NB4 (cell line): ENCODE data around the gene DAB2IP.

Experiments used
- DNase-seq: peaks from one replicate; pipeline ENCODE4 v3.0.0; 2010; ENCODE audit warnings: low read depth
- H3K4me3 ChIP-seq: one replicate; pipeline ENCODE4 v1.5.1; 2011; ENCODE audit warnings: mild to moderate bottlenecking, low read depth, low read length, moderate library complexity
- MYC ChIP-seq: IDR thresholded peaks from 2 replicates; pipeline ENCODE4 v1.6.1; 2011; ENCODE audit warnings: low read depth, low read length
- POLR2A ChIP-seq: IDR thresholded peaks from 2 replicates; pipeline ENCODE4 v1.6.1; 2011; ENCODE audit warnings: mild to moderate bottlenecking; ENCODE audit not compliant: insufficient read length; ENCODE audit errors: extremely low read depth
- TF ChIP-seq, protein P1 (sequence below): IDR thresholded peaks from one replicate; pipeline ENCODE4 v1.5.1; 2012; ENCODE audit warnings: low read depth, low read length
- TF ChIP-seq, protein P2 (sequence below): IDR thresholded peaks from 2 replicates; pipeline ENCODE4 v1.6.1; 2011; ENCODE audit warnings: low read depth, low read length

DAB2IP gene

DNA sequence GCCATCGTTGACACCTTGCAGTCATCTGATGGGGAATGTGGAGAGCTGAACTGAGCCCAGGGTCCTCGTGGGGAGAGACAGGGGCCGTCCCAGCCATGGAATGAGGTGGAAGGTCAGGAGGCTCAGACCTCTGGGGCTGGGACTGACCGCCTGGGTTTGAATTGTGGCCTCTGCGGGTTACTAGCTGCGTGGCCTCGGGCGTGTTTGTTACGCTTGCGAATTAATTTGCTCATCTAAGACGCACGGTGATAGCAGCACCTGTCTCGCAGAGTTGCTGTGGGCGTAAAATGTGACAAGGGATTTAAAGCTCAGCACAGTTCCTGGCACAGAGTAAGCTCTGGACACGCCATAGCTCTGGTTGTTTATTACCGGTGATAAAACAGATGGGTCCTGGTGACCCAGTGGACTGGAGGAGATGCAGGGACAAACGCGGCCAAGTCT, 19.4 kb upstream of the DAB2IP start:
- TF ChIP-seq, protein P1, sequence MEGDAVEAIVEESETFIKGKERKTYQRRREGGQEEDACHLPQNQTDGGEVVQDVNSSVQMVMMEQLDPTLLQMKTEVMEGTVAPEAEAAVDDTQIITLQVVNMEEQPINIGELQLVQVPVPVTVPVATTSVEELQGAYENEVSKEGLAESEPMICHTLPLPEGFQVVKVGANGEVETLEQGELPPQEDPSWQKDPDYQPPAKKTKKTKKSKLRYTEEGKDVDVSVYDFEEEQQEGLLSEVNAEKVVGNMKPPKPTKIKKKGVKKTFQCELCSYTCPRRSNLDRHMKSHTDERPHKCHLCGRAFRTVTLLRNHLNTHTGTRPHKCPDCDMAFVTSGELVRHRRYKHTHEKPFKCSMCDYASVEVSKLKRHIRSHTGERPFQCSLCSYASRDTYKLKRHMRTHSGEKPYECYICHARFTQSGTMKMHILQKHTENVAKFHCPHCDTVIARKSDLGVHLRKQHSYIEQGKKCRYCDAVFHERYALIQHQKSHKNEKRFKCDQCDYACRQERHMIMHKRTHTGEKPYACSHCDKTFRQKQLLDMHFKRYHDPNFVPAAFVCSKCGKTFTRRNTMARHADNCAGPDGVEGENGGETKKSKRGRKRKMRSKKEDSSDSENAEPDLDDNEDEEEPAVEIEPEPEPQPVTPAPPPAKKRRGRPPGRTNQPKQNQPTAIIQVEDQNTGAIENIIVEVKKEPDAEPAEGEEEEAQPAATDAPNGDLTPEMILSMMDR = no peak
- TF ChIP-seq, protein P2, sequence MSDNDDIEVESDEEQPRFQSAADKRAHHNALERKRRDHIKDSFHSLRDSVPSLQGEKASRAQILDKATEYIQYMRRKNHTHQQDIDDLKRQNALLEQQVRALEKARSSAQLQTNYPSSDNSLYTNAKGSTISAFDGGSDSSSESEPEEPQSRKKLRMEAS = no peak
- TF ChIP-seq POLR2A = no peak
- TF ChIP-seq MYC = no peak
- DNase-seq = no peak
- H3K4me3 ChIP-seq = no peak overlapping the region

DNA sequence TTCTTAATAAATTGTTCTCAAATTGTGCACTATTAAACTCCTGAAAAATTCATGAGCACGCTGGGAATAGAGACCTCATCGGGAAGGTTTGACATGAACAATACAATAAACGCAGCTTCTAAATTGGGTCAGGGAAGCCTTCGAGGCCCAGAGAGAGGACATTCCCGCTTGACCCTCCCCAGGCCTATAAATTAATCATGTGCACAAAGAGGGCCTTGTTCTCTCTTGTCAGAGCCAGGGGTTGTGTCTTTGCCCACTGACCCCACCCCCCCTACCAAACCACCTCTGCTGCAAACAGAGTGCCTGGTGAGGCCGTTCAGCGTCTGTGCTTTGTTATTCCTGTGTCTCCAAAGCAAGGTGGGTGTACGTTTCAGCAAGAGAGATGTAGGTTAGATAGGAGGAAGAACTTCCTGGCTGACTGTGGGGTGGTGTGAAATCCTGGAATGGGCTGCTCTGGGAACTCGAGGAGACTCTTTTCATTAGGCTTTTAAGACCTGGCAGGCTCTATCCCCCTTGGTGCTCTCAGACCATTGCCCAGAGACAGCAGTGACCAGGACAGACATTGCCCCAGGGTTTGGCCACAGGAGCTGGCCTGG, 18.2 kb upstream of the DAB2IP start:
- no peak for DNase-seq
- TF ChIP-seq MYC = no peak
- TF ChIP-seq, protein P1 = no peak

DNA sequence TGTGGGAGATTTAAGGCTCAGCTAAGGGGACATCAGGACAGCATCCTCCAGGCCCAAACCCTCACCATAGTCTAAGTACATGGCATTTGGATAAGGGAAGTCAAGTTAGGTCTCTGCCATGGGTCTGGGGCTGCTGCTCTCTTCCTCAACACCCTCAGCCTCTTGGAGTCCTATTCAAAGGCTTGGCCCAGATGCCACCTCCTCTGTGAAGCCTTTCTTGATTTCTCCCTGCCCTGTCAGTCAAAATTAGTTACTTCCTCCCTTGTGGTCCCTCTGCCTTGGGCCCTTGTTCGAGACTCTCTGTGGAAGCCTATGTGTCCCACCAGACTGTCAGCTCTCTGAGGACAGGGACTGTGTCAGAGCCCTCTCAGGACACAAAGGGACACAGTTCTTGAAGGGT, 17.7 kb upstream of the DAB2IP start:
- no peak for DNase-seq
- no peak overlapping the region for H3K4me3 ChIP-seq
- TF ChIP-seq POLR2A (no peak), MYC (no peak)
- TF ChIP-seq, protein P2 = no peak
- TF ChIP-seq, protein P1 = no peak

More for the DNA sequence above, 18.2 kb upstream of the DAB2IP start:
- no peak overlapping the region for H3K4me3 ChIP-seq

DNA sequence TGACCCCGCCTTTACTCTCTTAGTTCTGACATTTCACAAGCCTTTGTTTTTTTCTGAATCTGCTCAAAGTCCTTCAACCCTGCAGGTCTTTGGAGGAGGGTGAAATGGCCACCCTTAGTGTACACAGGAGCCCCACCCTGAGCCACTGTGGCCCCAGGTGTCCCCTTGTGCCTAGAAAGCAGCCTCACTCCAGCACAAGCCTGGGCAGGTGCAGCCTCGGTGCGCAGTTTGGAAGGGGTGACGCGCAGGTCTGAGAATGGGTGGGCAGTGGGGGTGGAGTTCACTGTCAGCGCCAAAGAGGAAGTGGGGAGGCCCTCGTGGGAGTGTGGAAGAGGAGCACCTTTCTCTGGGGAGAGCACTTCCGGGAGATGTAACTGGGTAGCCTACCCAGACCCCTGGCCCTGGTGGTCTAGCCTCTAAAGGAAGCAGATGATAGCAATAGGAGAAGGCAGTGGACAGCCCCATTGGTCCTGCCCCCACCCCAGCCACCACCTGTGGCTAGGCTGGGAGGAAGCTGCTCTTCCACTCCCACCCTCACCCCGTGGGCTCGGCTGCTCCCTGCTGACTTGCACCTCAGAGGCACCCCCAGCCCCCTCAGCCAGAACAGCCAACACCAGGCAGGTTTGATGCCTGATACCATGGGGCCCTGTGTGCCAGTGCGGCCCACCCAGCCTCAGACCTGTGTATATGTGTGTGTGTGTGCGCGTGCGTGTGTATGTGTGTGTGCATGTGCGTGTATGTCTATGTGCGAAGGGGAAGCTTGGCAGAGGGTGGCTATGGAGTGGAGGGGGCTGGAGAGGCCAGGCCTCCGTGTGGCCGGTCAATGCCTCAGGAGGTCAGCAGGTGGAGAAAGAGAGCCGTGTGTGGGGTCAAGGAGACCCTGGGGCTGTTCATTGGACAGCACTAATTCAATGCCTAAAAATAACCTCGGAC, 16.8 kb upstream of the DAB2IP start:
- H3K4me3 ChIP-seq = no peak overlapping the region
- TF ChIP-seq POLR2A (no peak), MYC (peak; percentile 34; the same call in 1 of the 2 replicates)
- TF ChIP-seq, protein P2 = peak; percentile 62
- TF ChIP-seq, protein P1 = peak; percentile 30
- peak; percentile 76 for DNase-seq

DNA sequence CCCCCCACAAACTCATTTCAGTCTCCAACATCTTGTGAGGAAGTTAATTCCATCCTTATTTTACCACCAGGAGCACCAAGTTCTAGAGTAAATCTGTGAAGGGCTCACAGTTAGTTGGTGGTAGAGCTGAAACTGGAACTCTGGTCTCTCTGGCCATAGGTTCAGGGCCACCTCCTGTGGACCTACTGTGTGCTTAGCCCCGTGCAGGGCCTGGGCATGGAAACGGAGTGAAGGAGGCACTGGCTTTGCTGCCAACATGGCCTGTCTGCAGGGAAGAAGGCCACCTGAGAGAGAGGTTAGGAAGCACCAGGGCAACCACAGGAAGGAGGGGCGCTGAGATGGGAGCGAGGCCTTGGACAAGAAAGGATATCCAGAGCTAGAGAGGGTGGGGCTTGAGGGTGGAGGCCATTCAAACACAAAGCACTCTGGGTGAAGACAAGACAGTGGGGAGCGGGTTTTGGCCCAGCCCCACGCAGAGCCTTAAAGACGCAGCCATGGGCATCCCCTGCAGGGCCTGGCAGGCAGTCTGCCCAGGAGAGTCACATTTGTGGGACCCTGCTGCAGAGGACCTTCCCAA, 16.0 kb upstream of the DAB2IP start:
- no peak for TF ChIP-seq POLR2A
- no peak for TF ChIP-seq MYC
- TF ChIP-seq, protein P2 = no peak
- TF ChIP-seq, protein P1 = no peak
- no peak for DNase-seq
- H3K4me3 ChIP-seq = no peak overlapping the region
